Measurements from ENCODE around the gene CLCNKB.

CLCNKB gene

GRCh38 chr1:16070640-16071355 lies 27.2 kb downstream of the CLCNKB start:
- Mint-ChIP-seq H3K36me3 (ENCODE audit: low read depth) (no peaks in the 10 kb centered on the region), H3K27ac (no peak overlapping the region), H3K4me3 (no peak overlapping the region), H3K9me3 (no peaks in the 10 kb centered on the region), H3K4me1 (ENCODE audit: low read depth) (peaks cover 13% of the 10 kb centered on the region), H3K27me3 (peaks cover 18% of the 10 kb centered on the region)

- Mint-ChIP-seq H3K4me3 (no peak overlapping the region), H3K27ac (no peak overlapping the region), H3K36me3 (ENCODE audit: low read depth) (no peaks in the 10 kb centered on the region), H3K27me3 (peaks cover 18% of the 10 kb centered on the region), H3K9me3 (no peaks in the 10 kb centered on the region), H3K4me1 (ENCODE audit: low read depth) (peaks cover 13% of the 10 kb centered on the region)
Observed at GRCh38 chr1:16071614-16072013, 28.0 kb downstream of the CLCNKB start.

GRCh38 chr1:16072095-16072494 lies 28.5 kb downstream of the CLCNKB start:
- Mint-ChIP-seq H3K4me3 (no peak overlapping the region), H3K36me3 (ENCODE audit: low read depth) (no peaks in the 10 kb centered on the region), H3K27me3 (peaks cover 18% of the 10 kb centered on the region), H3K9me3 (no peaks in the 10 kb centered on the region), H3K27ac (no peak overlapping the region), H3K4me1 (ENCODE audit: low read depth) (peaks cover 13% of the 10 kb centered on the region)

GRCh38 chr1:16072616-16073484 lies 29.3 kb downstream of the CLCNKB start:
- no peak overlapping the region for H3K4me3 Mint-ChIP-seq

GRCh38 chr1:16073490-16074119 lies 30.0 kb downstream of the CLCNKB start, which contains the start of gene FAM131C:
Gene FAM131C, minus strand, starts transcription at chr1:16073651. Its CDS starts 209 bp downstream, at chr1:16073442.
- Mint-ChIP-seq H3K27me3 (peaks cover 18% of the 10 kb centered on the region), H3K36me3 (ENCODE audit: low read depth) (no peaks in the 10 kb centered on the region), H3K27ac (peak within 1 kb of the TSS; percentile 21), H3K4me1 (ENCODE audit: low read depth) (peaks cover 13% of the 10 kb centered on the region), H3K9me3 (no peaks in the 10 kb centered on the region), H3K4me3 (peak within 1 kb of the TSS; percentile 72)

More at GRCh38 chr1:16072616-16073484, 29.3 kb downstream of the CLCNKB start:
- Mint-ChIP-seq H3K4me1 (ENCODE audit: low read depth) (peaks cover 13% of the 10 kb centered on the region), H3K27ac (no peak overlapping the region), H3K27me3 (peaks cover 18% of the 10 kb centered on the region), H3K36me3 (ENCODE audit: low read depth) (no peaks in the 10 kb centered on the region), H3K9me3 (no peaks in the 10 kb centered on the region)

- Mint-ChIP-seq H3K4me1 (ENCODE audit: low read depth) (peaks cover 18% of the 10 kb centered on the region), H3K36me3 (ENCODE audit: low read depth) (no peaks in the 10 kb centered on the region), H3K4me3 (peak overlapping the region; percentile 49), H3K9me3 (no peaks in the 10 kb centered on the region), H3K27ac (peak overlapping the region; percentile 21), H3K27me3 (peaks cover 18% of the 10 kb centered on the region)
Observed at GRCh38 chr1:16074217-16074616, 30.6 kb downstream of the CLCNKB start.

- Mint-ChIP-seq H3K4me3 (no peak overlapping the region), H3K27ac (no peak overlapping the region), H3K4me1 (ENCODE audit: low read depth) (peaks cover 15% of the 10 kb centered on the region), H3K27me3 (peaks cover 18% of the 10 kb centered on the region), H3K9me3 (no peaks in the 10 kb centered on the region), H3K36me3 (ENCODE audit: low read depth) (no peaks in the 10 kb centered on the region)
Observed at GRCh38 chr1:16075337-16076030, 31.9 kb downstream of the CLCNKB start.

GRCh38 chr1:16076031-16076864 lies 32.7 kb downstream of the CLCNKB start:
- no peaks in the 10 kb centered on the region for H3K36me3 Mint-ChIP-seq (ENCODE audit: low read depth)
- no peak overlapping the region for H3K4me3 Mint-ChIP-seq
- H3K27me3 Mint-ChIP-seq: peaks cover 16% of the 10 kb centered on the region
- no peak overlapping the region for H3K27ac Mint-ChIP-seq
- H3K4me1 Mint-ChIP-seq (ENCODE audit: low read depth): peaks cover 15% of the 10 kb centered on the region
- no peaks in the 10 kb centered on the region for H3K9me3 Mint-ChIP-seq

GRCh38 chr1:16076865-16077238 lies 33.3 kb downstream of the CLCNKB start:
- H3K36me3 Mint-ChIP-seq (ENCODE audit: low read depth): no peaks in the 10 kb centered on the region
- no peak overlapping the region for H3K4me3 Mint-ChIP-seq
- no peak overlapping the region for H3K27ac Mint-ChIP-seq
- H3K9me3 Mint-ChIP-seq: no peaks in the 10 kb centered on the region
- peaks cover 15% of the 10 kb centered on the region for H3K4me1 Mint-ChIP-seq (ENCODE audit: low read depth)
- H3K27me3 Mint-ChIP-seq: peaks cover 14% of the 10 kb centered on the region

- Mint-ChIP-seq H3K4me1 (ENCODE audit: low read depth) (peaks cover 15% of the 10 kb centered on the region), H3K27ac (no peak overlapping the region), H3K9me3 (no peaks in the 10 kb centered on the region), H3K4me3 (no peak overlapping the region), H3K27me3 (peaks cover 10% of the 10 kb centered on the region), H3K36me3 (ENCODE audit: low read depth) (no peaks in the 10 kb centered on the region)
Observed at GRCh38 chr1:16077406-16078245, 34.0 kb downstream of the CLCNKB start.

GRCh38 chr1:16078925-16079656 lies 35.5 kb downstream of the CLCNKB start:
- H3K27me3 Mint-ChIP-seq: peaks cover 5% of the 10 kb centered on the region
- H3K27ac Mint-ChIP-seq: no peak overlapping the region
- peaks cover 10% of the 10 kb centered on the region for H3K4me1 Mint-ChIP-seq (ENCODE audit: low read depth)
- no peak overlapping the region for H3K4me3 Mint-ChIP-seq
- no peaks in the 10 kb centered on the region for H3K9me3 Mint-ChIP-seq
- no peaks in the 10 kb centered on the region for H3K36me3 Mint-ChIP-seq (ENCODE audit: low read depth)

- Mint-ChIP-seq H3K27me3 (no peaks in the 10 kb centered on the region), H3K9me3 (no peaks in the 10 kb centered on the region), H3K36me3 (ENCODE audit: low read depth) (no peaks in the 10 kb centered on the region), H3K4me3 (no peak overlapping the region), H3K4me1 (ENCODE audit: low read depth) (peaks cover 6% of the 10 kb centered on the region), H3K27ac (no peak overlapping the region)
Observed at GRCh38 chr1:16080422-16081150, 37.0 kb downstream of the CLCNKB start.

Measured in stimulated activated naive CD8-positive, alpha-beta T cell treated with anti-CD3 and anti-CD28 coated beads, Interleukin-15, Interleukin-2, amounts not matched to agents 100 ng/mL and 50 ng/mL, for 24 hours (primary cell).